Epithelial cell of prostate (primary cell): ENCODE results near the gene POP5.
"Not testable (repeated sequence)": the region's sequence is repeated elsewhere in the genome, so short reads cannot be mapped to it uniquely, and the experiment has no call there.

Source experiments
- DNase-seq: peaks from one replicate; pipeline ENCODE4 v3.0.0-alpha.2; 2011; ENCODE audit warnings: low read depth, low spot score
- H3K27ac ChIP-seq: fragments of 450-650 bp; 2 replicates; pipeline ENCODE4 v1.5.1; 2017; ENCODE audit warnings: mild to moderate bottlenecking

POP5 gene

GRCh38 chr12:120580787-120581723 is at the start of gene POP5:
Gene POP5, minus strand, starts transcription at chr12:120581402. Its CDS starts 40 bp downstream, at chr12:120581362.
- H3K27ac ChIP-seq = peak within 1 kb of the TSS; percentile 49
- peak; percentile 92 for DNase-seq

- DNase-seq = no peak
- no peak overlapping the region for H3K27ac ChIP-seq
Observed at GRCh38 chr12:120630104-120630892, 49.1 kb upstream of the POP5 start.

GRCh38 chr12:120628919-120629318 is 47.7 kb upstream of the POP5 start:
- no peak for DNase-seq
- H3K27ac ChIP-seq = no peak overlapping the region

- H3K27ac ChIP-seq = no peak overlapping the region
- DNase-seq = no peak
Observed at GRCh38 chr12:120625557-120626419, 44.6 kb upstream of the POP5 start.

GRCh38 chr12:120620624-120621023 is 39.4 kb upstream of the POP5 start:
- H3K27ac ChIP-seq = peak overlapping the region; percentile 54
- DNase-seq = peak; percentile 83

GRCh38 chr12:120618954-120619615 is 37.9 kb upstream of the POP5 start:
- no peak for DNase-seq
- H3K27ac ChIP-seq = no peak overlapping the region

GRCh38 chr12:120617767-120618166 is 36.6 kb upstream of the POP5 start:
- not testable (repeated sequence) for H3K27ac ChIP-seq, DNase-seq

- DNase-seq, H3K27ac ChIP-seq: not testable (repeated sequence)
Observed at GRCh38 chr12:120617193-120617592, 36.0 kb upstream of the POP5 start.

GRCh38 chr12:120614848-120615247 is 33.6 kb upstream of the POP5 start:
- DNase-seq = no peak
- H3K27ac ChIP-seq = no peak overlapping the region

GRCh38 chr12:120611534-120611933 is 30.3 kb upstream of the POP5 start:
- DNase-seq, H3K27ac ChIP-seq: not testable (repeated sequence)

- DNase-seq = no peak
- H3K27ac ChIP-seq = no peak overlapping the region
Observed at GRCh38 chr12:120610560-120610959, 29.4 kb upstream of the POP5 start.

GRCh38 chr12:120602416-120602815 is 21.2 kb upstream of the POP5 start:
- not testable (repeated sequence) for DNase-seq, H3K27ac ChIP-seq

GRCh38 chr12:120599672-120600552 is 18.7 kb upstream of the POP5 start:
- DNase-seq = no peak
- no peak overlapping the region for H3K27ac ChIP-seq

GRCh38 chr12:120598674-120599463 is 17.7 kb upstream of the POP5 start:
- no peak overlapping the region for H3K27ac ChIP-seq
- no peak for DNase-seq

GRCh38 chr12:120597861-120598260 is 16.7 kb upstream of the POP5 start:
- DNase-seq = no peak
- H3K27ac ChIP-seq = no peak overlapping the region

- no peak for DNase-seq
- H3K27ac ChIP-seq = no peak overlapping the region
Observed at GRCh38 chr12:120596901-120597300, 15.7 kb upstream of the POP5 start.

GRCh38 chr12:120592121-120593049 is 11.2 kb upstream of the POP5 start:
- DNase-seq = no peak
- H3K27ac ChIP-seq = no peak overlapping the region
